Neural crest cell (in vitro differentiated cells): ENCODE results near the gene SPG7. TPM values are rescaled to one million over a fixed set of nuclear protein-coding genes. Genes with fewer than 3 reads are reported as not detected.
A peak's percentile ranks its signal among the peaks of the same experiment; 100 is the strongest.

Source experiments
- DNase-seq: peaks from one replicate; pipeline ENCODE4 v3.0.0; 2021; ENCODE audit warnings: low read depth, mixed read lengths, low spot score
- H3K27ac Mint-ChIP-seq: one replicate; pipeline ENCODE4 v1.8.0; 2021; ENCODE audit warnings: mild to moderate bottlenecking, mixed read lengths; ENCODE audit not compliant: unreplicated experiment
- H3K27me3 Mint-ChIP-seq: 2 replicates; pipeline ENCODE4 v1.8.0; 2021; ENCODE audit warnings: low read depth, mild to moderate bottlenecking, mixed read lengths
- H3K36me3 Mint-ChIP-seq: 2 replicates; pipeline ENCODE4 v1.8.0; 2021; ENCODE audit warnings: low read depth, mild to moderate bottlenecking, mixed read lengths
- H3K4me1 Mint-ChIP-seq: 2 replicates; pipeline ENCODE4 v1.8.0; 2021; ENCODE audit warnings: mixed read lengths
- H3K4me3 Mint-ChIP-seq: one replicate; pipeline ENCODE4 v1.8.0; 2021; ENCODE audit warnings: mild to moderate bottlenecking, mixed read lengths
- H3K9me3 Mint-ChIP-seq: 2 replicates; pipeline ENCODE4 v1.8.0; 2021; ENCODE audit warnings: mixed read lengths
- CTCF ChIP-seq: fragments of 200-600 bp; sonication (generic); conservative IDR thresholded peaks from 2 replicates; pipeline ENCODE4 v1.5.0; 2021; ENCODE audit warnings: antibody characterized with exemption, mild to moderate bottlenecking
- total RNA-seq: library from RNA; stranded (reverse); gene quantifications from 2 replicates; pipeline ENCODE4 v1.2.1, GENCODE V29; 2021

The SPG7 gene
- total RNA-seq, 1 donor from 2014 or later: 137 TPM

DNA sequence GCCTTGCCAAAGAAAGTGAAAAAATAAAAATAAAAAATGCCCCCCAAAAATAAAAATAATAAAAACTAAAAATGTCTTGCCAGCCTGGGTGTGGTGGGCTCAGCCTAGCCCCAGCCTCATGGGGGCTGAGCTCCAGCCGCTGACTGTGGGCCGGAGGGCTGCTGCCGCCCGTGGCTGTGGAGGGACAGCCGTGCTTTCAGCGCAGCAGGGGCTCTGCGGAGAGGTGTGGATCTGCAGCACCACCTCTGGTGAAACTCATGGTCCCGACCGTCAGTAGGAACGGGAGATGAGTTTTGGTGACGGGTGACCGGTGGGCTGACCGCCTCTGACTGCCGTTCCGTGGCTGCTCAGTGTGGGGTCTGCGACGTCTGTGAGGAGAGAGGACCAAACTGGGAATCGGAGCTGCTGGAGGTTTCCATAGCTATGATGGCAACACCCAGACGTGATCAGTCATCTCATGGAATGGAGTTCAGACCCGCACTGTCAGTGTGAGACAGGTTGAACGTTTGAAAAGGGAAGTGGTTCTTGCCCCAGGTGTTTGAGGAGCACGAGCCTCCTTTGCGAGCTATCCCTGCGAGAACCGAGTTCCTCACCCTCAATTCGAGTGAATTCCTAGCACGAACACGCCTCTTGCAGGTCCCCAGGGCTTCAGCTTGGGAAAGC is 40.3 kb downstream of the SPG7 start:
- Mint-ChIP-seq H3K27ac (no peak overlapping the region), H3K4me3 (no peak overlapping the region), H3K27me3 (no peaks in the 10 kb centered on the region), H3K4me1 (no peaks in the 10 kb centered on the region), H3K36me3 (no peaks in the 10 kb centered on the region), H3K9me3 (no peaks in the 10 kb centered on the region)
- no peak for TF ChIP-seq CTCF
- DNase-seq: no peak

- no peak for TF ChIP-seq CTCF
- H3K27ac Mint-ChIP-seq: no peak overlapping the region
- H3K4me1 Mint-ChIP-seq: no peaks in the 10 kb centered on the region
- no peaks in the 10 kb centered on the region for H3K36me3 Mint-ChIP-seq
- no peak overlapping the region for H3K4me3 Mint-ChIP-seq
- no peaks in the 10 kb centered on the region for H3K27me3 Mint-ChIP-seq
- DNase-seq: no peak
- no peaks in the 10 kb centered on the region for H3K9me3 Mint-ChIP-seq
Observed at GRCh38 chr16:89549007-89549700, 41.0 kb downstream of the SPG7 start.

- H3K4me1 Mint-ChIP-seq: no peaks in the 10 kb centered on the region
- H3K36me3 Mint-ChIP-seq: no peaks in the 10 kb centered on the region
- no peaks in the 10 kb centered on the region for H3K9me3 Mint-ChIP-seq
- H3K27ac Mint-ChIP-seq: no peak overlapping the region
- TF ChIP-seq CTCF: no peak
- no peak for DNase-seq
- H3K27me3 Mint-ChIP-seq: no peaks in the 10 kb centered on the region
- no peak overlapping the region for H3K4me3 Mint-ChIP-seq
Observed at GRCh38 chr16:89550421-89551007, 42.3 kb downstream of the SPG7 start.

GRCh38 chr16:89552329-89552728 is 44.1 kb downstream of the SPG7 start:
- H3K27me3 Mint-ChIP-seq: no peaks in the 10 kb centered on the region
- peak overlapping the region; percentile 67 for H3K27ac Mint-ChIP-seq
- H3K4me3 Mint-ChIP-seq: no peak overlapping the region
- no peak for DNase-seq
- peaks cover 5% of the 10 kb centered on the region for H3K36me3 Mint-ChIP-seq
- no peak for TF ChIP-seq CTCF
- H3K9me3 Mint-ChIP-seq: no peaks in the 10 kb centered on the region
- H3K4me1 Mint-ChIP-seq: peaks cover 15% of the 10 kb centered on the region

GRCh38 chr16:89552913-89553312 is 44.7 kb downstream of the SPG7 start:
- Mint-ChIP-seq H3K36me3 (peaks cover 8% of the 10 kb centered on the region), H3K27me3 (peaks cover 3% of the 10 kb centered on the region), H3K4me1 (peaks cover 19% of the 10 kb centered on the region), H3K4me3 (no peak overlapping the region), H3K27ac (no peak overlapping the region), H3K9me3 (no peaks in the 10 kb centered on the region)
- DNase-seq: no peak
- no peak for TF ChIP-seq CTCF
